ENCODE measurements around the gene RFX8.

- no peak for TF ChIP-seq CTCF (conservative IDR thresholded peaks at IDR 0.05; ENCODE audit: low read length)
- TF ChIP-seq EZH2phosphoT487 (IDR thresholded peaks at IDR 0.05; ENCODE audit: borderline replicate concordance): no peak
Observed at GRCh38 chr2:101362777-101363176, 112.1 kb downstream of the RFX8 start.
